Right kidney (tissue), 1 donor: ENCODE results near the gene DARS1.
"Not testable (repeated sequence)": the region's sequence is repeated elsewhere in the genome, so short reads cannot be mapped to it uniquely, and the experiment has no call there.

Source experiments
- DNase-seq: peaks from one replicate; pipeline ENCODE4 v3.0.0-alpha.2; 2016

DARS1 gene

DNA sequence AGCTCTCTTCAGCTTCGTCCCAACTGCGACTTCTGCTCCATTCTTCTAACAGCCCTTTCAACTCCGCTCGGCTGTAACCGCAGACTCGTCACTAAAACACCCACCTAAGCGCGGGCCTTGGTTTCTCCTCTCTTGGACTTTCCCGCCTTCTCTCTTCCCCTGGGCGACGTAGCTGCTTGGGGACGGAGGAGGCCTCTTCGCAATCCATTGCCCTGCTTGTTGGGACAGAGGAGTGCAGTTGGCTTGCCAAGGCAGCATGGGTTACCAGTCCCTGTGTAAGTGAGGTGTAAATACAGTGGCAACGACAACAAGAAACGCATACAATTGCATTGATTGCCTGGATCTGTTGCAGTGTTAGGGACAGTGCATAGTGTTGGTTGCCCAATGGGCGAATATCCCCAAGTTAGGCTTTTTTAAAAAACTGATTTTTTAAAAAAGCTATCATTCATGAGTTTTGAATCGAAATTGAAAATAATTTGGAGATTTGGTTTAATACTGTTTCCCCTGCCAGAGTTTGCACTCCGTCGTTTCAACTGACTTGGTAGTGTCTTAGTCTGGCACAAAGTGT is 484 bp upstream of the DARS1 start:
- DNase-seq, result no peak

DNA sequence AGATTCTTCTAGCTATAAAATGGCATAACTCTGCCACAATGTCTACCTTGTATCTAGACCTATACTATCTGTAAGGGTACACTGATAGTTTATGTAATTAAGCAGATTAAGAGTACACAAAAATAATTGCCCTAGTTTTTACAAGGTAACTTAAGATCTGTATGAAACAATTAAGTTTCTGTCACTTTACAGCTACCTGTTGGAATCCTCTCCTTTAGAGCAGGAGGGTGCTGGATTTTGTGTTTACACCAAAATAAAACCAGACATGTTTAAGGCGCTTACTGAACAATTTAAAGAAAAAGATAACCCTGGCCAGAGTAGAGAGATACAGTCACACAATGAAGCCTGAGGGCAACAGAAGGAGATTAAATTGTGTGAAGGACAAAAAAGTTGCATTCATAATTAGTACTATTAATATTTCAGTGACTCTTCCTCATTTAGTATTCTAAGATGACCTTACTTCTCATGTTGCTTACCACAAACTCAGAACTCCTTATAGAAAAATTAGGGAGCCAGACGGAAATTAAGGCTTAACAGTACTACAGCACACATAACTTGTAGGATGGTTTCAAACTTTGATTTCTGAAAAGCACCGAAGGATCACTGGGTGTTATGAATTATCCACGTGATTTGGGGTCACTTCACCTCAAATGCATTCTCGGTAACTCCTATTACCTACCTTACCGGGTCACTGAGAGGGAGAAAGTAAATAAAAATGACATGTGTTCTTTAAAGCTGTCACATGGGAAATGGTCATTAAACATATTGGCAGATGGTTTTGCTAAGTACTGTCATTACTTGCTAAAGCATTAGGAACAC is 1.0 kb downstream of the DARS1 start:
- DNase-seq, result no peak

DNA sequence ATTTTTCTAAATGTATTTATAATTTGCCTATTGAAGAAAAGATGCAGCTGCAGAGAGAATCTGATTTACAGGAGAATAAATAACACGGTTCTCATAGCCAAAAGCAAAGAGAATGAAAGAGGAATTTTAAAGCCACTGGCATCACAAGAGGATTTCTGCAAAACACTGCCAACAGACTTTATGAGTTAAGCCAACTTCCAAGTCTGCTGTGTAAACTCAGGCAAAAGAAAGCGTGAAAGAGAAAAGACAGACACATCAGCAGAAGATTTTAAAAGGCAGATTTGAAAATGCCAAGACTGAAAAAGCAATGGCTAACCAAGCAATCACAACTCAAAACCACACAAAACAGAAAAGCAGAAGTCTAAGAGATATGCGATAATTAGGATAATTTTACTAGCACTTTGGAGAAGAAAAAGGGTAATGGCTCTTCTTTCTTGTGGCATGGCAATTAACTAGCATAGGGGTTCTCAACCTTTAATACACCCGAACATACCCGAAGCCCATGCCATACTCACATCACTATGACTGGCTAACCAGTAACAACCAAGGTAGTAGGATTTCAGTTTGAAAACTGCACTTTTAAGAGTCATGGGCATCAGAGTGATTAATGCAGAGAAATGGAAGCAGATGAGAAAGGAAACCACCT is 4.9 kb downstream of the DARS1 start:
- no peak for DNase-seq

DNA sequence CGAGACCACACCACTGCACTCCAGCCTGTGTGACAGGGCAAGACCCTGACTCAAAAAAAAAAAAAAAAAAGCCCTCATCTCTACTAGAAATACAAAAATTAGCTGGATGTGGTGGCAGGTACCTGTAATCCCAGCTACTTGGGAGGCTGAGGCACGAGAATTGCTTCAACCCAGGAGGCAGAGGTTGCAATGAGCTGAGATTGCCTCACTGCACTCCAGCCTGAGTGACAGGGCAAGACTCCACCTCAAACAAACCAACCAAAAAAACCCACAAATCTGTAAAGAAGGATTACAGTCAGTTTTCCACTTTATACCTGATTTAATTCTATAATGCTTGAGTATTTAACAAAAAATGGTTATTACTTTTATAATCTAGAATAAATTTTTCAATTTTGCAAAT is 9.7 kb downstream of the DARS1 start:
- DNase-seq, result no peak

DNA sequence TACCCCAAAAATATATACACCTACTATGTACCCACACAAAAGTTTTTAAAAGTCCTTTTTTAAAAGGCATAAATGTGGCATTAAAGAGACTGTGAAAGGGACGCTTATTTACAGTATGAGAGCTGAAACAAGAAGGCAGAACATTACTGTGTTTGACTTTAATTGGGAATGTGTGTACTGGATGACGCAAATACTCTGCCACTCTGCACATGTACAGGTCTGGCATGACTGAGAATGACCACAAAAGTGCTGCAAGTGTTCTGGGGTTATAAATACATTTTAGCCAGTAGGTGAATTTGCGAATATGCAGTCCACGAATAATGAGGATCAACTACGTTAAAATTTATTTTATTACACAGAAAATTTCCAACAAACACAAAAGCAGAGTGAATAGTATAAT is 11.4 kb downstream of the DARS1 start:
- no peak for DNase-seq

DNA sequence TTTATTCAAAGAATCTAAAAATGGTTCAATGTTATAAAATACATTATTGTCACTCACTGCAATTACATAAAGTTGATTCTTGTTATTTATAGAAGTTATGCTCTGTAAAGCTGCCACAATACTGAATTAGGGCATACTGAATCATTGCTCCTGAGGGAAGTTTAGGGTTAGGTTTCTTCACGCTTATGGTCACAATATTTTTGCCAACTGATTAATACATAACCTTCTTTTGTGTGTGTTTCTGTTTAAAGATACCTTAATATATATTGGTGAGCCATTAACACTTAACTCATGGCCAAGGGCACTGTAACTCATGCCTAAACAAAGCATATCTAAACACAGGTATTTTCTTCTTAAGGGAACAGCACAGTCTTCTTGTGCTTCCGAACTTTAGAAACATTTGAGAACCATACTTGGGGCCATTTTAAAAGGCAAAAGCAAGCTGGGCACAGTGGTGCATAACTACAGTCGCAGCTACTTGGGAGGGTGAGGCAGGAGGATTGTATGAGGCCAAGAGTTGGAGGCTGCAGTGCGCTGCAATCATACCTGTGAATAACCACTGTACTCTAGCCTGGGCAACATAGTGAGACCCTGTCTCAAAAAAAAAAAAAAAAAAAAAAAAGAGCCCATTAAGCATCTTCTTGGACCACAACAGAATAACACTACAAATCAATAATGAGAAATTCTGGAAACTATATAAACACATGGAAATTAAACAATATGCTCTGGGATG is 15.6 kb downstream of the DARS1 start:
- no peak for DNase-seq

DNA sequence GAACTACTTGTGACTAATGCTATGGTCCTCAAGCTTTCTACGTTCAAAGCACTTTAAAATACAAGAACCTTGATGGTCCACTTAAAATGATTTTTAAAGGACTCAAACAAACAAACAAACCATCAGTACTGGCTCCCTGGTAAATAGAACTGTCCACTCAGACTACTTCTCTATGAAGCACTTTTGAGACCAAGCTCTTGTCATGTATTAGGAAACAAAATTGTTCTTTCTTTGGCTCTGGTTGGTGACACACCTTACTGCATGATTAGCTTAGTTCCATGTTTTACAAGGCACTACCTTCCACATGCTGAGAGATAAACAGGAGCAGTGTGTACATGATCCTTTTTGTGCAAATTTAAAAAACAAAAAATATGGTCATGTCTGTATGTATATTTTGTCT is 19.7 kb downstream of the DARS1 start:
- no peak for DNase-seq

DNA sequence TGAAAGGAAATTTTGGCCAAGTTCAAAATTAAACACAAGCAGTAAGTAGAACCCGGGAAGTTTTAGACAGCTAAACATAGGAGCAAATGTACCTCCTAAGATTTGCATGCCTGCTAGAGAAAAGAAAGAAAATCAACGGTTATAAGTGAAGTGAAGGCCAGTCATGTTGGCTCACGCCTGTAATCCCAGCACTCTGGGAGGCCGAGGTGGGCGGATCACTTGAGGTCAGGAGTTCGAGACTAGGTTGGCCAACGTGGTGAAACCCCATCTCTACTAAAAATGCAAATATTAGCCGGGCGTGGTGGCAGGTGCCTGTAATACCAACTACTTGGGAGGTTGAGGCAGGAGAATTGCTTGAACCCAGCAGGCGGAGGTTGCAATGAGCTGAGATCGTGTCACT is 21.0 kb downstream of the DARS1 start:
- DNase-seq, result not testable (repeated sequence)

DNA sequence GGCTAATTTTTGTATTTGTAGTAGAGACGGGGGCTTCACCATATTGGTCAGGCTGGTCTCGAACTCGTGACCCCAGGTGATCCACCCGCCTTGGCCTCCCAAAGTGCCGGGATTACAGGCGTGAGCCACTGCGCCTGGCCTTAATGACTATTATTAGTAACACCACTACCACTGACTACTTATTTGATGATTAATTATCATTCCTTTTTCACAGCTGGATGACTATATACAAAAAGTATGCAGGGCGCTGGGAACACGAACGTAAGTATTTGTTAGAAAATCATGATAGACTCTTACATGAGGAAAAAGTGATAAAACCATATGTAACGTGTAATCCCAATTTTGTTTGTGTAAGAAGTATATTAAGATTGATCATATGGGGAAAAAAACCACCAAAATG is 21.6 kb downstream of the DARS1 start:
- DNase-seq, result no peak

DNA sequence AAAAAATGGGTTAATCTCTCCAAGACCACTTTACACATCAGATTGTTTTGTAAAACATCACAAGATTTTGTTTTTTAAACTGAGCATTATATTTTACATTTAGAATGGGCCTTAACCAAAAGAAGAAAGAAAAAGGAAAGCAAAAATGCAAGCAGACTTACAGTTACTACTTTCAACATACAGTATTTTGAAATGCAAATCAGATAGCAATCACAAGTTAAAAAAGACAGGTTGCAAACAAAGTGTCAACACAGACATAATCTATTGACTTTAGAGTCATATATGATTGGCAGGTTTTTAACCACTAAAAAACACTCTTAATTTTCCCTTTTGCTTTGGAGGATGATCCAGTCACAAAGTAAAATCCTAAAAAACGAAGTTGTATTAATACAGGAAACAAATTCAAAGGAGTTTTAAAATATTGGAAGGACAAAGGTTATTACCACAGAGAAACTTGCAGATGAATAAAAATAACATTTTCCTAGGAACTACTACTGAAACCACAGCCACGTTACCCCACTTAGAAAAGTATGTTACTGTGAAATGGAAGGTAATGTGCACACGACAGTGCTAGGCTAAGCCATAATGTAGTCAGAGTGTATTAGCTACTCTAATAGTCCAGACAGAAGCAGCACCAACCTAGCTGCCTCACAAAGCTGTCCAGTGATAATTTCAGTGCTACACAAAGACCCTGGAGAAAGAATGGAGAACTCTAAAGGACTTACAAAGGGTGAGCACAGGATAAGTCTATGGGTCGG is 22.9 kb downstream of the DARS1 start:
- DNase-seq, result no peak

DNA sequence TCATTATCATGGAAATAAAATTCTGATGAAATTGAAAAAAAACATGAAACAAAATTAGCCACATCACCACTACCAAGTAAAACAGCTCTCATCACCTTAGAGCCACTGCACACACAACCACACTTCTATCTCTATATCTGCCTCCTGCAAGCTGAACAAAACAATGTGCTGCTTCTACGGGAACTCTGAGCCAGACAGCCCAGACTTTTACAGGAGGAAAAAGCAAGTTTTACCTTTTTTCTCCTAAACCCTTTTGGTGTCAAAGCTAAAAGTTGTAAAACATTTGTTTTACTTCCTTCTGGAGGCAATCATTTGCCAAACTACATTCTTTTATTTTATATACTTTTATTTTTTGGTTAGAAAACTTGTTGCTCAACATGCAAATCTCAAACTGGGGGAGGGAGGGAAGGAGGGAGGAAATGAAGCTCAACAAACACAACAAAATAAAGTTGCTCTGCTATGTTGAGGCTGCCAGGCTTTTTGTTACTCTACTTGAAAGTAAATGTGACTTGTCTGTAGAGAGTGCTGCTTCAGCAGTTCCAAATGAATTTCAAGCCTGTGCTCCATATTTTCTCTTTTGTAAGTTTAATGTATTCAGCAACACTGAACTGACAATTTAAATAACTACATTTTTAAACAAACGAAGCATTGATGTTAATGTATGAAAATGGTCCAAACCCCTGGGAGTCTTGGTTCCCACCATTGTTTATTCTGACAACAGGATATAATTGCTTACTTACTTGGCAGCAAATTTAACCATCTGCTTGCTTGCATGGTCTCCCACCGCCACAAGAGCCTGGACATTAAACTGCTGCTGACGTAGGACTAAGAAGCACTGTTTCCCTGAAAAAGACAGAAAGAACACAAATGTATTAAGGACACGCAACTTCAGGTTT is 24.5 kb downstream of the DARS1 start:
- peak; percentile 33 for DNase-seq

DNA sequence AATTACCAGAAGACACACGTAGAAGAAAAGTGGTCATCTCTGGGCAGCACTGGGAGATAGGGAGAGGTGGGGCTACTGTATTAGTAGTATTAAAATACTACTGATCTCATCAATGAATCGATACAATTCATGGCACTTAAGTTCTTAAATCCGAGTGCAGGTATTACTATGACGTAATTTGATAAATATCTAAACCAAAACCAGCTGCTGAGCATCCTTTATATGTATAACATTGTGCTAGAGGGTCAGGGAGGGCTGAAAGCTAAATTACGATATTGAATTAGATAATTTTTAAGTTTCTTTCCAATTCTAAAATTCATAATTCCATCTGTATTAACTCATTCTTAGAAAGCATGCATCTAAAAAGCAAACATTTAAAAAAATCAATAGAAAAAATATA is 25.3 kb downstream of the DARS1 start:
- no peak for DNase-seq

DNA sequence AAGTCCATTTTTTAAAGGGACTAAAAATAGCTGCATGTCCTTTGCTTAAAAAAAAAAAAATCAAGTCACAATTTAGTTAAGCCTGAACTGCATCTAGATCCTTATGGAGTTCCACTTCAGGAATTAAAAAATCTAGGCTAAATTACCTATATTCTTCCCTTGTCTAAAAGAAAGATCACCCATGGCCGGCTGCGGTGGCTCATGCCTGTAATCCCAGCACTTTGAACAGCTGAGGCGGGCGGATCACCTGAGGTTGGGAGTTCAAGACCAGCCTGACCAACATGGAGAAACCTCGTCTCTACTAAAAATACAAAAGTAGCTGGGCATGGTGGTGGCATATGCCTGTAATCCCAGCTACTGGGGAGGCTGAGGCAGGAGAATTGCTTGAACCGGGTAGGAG is 26.5 kb downstream of the DARS1 start:
- DNase-seq, result not testable (repeated sequence)

DNA sequence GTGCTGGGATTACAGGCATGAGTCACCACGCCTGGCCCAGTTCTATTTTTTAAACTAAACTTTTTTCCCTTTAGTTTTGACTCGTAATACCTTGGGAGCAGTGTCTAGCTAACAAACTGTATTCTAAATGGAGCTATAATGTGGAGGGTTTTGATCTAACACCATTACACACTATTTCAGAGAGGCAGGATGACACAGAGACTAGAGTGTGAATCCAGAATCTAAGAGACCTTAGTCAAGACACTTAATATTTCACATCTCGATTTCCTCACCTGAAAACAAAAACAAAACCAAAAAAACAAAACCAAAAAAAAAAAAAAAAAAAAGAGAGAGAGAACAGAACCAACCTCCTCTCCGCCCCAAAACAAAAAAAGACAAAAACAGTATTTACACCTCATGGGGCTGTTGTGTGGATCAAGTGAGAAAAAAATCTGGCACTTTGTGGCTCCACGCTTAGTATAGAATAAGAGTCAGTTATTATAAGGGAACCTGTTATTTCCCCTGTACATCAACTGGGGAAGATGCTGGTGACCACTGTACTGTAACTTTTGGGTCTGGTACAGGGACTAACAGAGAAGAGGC is 31.3 kb downstream of the DARS1 start:
- DNase-seq, result no peak

DNA sequence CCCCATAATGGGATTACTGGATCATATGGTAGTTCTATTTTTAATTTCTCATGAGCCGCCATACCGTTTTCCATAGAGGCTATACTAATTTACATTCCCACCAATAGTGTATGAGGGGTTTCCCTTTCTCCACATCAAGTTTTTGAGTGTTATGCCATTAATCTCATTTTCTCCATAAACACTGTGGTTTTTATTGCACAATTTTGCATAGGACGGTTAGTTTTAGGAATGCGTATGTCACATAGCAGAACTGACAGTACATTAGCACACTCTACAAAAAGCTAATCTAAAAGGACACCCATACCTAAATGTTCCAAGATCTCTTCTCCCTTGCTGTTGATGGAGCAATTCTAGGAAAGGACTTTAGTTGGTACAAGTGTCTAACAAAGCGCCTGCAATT is 32.5 kb downstream of the DARS1 start:
- no peak for DNase-seq

DNA sequence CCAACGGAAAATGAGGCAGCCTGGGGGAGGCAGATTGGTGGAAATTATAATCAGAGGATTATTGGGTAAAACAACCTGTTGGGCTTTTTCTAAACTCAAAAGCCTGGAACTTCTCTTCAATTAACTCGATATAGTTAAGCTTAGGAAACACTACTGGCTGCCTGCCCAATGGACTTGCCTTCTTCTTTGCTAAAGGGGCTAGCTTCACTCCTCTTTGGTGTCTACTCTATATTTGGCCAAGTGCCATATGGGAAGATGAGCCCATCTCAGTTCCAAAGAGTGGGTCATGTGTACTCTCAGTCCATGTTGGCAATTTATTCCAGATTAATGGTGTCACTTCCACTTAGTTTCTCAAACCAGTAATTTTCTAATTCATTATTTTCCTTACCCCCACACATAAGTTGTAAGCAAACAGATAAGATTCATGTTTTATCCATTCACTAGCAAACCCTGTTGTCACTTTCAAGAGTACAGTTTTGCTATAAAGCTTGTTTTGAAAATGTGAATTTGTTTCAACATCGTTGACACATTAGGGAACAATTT is 34.3 kb downstream of the DARS1 start:
- DNase-seq, result no peak

DNA sequence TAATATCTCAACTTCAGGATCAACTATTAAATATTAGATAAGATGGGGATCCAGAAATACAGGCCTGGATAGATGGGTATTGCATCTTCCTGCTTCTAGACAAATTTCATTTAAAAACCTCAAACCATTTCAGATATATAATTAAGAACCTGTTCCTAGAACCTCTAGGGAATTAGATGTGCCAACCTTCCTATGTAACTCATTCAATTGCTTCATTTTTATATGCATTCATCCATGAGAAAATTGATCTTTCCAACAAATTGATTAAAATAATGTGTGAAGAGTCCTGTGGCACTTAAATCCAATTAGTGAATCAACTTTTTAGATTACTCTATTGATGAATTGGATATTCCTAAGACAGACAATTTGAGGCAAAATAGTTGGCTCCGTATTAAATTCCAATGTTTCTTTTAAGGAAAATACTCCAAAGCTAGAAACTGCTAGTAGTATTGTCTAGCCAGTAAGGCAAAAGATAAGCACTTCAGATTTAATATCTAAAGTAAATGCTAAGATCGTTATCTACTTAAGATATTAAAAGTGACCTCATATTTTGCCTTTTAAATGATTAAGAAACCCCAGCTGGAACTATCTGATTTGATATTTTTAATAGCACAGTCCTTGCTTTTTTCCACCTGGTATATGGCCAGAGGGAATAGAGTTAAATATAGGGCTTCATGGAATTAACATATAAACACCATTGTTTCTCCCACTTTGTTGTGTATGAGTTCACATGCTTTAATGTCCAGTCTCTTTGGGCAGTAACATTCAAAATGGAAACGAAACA is 35.8 kb downstream of the DARS1 start:
- DNase-seq, result no peak

DNA sequence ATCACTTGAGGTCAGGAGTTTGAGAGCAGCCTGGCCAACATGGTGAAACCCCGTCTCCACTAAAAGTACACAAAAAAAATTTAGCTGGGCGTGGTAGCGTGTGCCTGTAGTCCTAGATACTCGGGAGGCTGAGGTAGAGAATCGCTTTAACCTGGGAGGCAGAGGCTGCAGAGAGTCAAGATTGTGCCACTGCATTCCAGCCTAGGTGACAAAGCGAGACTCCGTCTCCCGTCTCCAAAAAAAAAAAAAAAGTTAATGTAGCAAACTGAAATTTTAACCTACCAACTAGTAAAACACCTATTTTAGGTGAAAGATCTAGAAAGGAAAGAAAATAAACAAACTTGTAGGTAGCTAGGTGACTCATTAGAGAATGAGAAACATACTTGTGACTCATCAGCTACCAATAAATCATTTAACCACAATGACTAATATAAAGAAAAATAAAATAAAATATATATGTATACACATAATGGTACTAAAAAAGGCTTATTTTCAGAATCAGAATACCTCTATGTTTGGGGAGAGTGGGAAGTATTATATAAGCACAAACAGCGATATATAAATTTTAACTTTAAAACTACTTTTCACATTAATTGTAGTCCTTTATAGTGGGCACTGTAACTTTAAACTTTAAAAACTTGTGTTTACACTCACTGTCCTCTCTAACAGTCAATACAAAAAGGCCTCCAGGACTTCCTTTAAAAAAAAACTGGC is 36.6 kb downstream of the DARS1 start:
- DNase-seq, result no peak

DNA sequence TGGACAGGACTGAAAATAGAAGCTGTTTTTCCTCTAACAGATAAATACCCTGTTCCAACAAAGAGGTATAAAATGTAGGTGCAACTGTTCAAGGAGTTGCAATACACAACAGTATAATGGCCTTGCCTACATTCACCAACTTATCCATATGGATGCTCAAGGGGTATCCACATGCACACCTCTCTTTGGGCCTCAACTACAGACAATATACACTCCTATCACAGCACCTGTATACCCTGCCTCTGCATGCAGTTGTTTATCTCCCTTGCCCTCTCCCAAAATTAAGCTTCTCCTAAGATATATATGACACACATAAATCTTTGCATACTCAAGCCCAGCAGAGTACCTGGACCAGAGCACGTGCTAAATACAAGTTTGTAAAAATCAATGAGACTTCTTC is 37.3 kb downstream of the DARS1 start:
- no peak for DNase-seq
